Cerebellar nuclear complex (tissue), 1 donor: ENCODE data around the gene B4GALNT2.

ENCODE experiments used
- DNase-seq, 2 experiments: peaks; one replicate each; lab custom pipeline; 2025; lab: John Stamatoyannopoulos, UW

B4GALNT2 gene

DNA sequence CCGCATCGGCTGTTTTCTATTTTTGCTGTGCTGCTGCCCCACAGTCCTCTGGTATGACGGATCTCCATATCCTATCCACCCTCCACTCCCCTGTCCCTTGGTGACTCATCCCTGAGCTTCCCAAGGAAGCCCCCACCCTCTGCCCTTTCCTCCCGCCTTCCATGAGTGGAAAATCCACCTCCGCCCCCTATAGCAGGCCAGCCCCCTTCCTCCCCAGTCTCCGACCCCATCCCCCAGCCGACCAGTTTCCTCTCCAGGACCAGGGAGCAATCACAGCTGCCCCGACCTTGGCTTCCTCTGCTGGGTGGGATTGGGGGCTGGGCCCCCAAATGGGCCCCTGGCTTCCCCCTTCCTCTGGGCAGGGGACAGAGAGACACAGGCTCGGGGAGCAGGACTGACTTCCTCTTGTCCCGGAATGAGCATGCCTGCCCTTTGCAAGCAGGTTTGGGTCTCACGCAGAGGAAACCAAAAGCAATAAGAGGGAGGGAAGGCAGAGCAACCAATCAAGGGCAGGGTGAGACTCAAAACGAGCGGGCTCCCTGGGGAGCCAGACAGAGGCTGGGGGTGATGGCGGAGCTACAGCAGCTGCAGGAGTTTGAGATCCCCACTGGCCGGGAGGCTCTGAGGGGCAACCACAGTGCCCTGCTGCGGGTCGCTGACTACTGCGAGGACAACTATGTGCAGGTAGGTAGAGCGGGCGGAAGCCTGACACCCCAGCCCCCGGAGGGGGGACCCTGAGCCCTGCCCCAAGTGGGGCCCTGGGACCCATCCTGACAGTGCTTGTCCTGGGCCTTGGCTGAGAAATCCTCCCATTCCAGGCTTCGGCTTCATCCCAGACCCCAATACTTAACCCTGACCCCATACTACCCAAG, 77.8 kb downstream of the B4GALNT2 start, which contains the start of the genes ABI3 and GNGT2:
ABI3 (plus strand) TSS at position 550 of the 872 bp plus-strand sequence; CDS start at position 568, 18 bp downstream.
GNGT2 (minus strand) TSS at position 417 of the 872 bp plus-strand sequence. CDS start 3,152 bp downstream, outside the sequence.
- DNase-seq: no peak

DNA sequence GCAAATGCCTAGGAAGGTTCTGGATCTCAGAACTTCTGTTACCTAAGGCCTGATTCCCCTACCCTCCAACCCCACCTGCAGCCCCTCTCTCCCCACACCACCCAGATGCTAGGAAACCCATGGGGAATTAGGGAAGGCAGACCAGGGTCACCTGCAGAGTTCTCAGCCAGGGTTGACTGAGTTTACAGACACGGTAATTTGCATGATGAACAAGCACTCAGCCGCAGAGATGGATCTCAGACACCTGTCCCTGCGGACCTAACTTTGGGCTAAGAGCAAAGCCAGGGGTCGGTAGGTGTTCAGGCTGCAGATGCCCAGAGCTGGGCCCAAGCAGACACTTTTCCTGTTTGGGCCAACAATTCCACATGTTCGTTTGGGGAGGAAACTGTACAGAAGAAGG, 80.8 kb downstream of the B4GALNT2 start:
- no peak for DNase-seq

DNA sequence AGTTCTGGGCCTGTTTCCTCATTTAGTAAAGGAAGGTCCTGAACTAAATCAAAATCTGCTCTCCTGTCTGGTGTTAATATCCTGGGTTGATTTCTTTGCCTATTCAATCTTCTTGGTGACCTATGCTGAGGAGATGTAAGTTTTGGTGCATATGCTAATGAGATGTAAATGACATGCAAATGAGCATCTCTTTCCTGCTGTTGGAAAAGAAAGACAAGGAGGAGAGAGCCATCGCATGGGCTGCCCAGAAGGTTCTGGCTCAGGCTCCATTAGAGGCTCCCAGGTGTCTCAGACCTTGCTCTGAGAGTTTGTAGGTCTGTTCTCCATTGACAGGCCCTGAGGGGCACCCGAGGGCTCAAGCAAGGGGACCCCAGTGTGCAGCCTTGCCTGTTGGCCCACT, 81.3 kb downstream of the B4GALNT2 start:
- no peak for DNase-seq

DNA sequence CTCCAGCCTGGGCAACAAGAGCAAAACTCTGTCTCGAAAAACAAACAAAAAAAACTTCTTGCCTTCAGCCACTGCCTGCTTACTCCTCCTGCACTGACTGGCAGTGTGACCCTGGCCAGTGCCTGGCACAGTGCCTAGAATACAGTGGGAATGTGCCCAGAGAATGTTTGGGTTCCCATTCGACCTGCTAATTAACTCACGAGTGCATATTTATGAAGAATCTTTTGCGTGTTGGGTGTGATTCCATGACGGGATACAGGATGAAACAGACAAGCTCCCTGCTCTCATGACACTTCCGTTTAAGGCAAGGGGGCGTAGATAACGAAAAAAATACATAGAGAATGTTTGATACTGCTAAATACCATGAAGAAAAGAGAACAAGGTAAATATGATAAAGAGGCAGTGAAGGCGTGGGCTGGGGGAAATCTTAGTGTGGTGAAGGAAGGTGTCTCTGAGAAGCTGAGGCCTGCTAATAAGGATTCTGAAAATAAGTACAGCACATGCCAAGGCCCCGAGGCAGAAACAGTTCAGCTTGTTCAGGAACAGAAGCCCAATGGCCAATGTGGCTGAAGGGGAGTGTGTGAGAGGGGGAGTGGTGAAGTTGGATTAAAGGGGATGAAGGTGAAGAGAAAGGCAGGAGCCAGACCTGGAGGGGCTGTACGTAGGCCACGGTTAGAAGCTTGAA, 82.2 kb downstream of the B4GALNT2 start:
- no peak for DNase-seq

DNA sequence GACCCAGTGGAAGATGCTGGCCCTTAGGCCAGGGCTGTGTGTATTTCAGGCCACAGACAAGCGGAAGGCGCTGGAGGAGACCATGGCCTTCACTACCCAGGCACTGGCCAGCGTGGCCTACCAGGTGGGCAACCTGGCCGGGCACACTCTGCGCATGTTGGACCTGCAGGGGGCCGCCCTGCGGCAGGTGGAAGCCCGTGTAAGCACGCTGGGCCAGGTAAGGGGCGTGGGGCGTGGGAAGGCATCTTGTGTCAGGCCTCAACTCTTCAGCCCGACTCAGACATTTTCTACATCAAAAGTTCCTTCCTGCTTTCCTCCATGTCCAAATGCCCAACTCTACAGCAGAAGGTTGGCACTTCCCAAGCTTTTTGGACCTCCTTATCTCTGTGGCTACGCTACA, 83.9 kb downstream of the B4GALNT2 start:
- DNase-seq: no peak

DNA sequence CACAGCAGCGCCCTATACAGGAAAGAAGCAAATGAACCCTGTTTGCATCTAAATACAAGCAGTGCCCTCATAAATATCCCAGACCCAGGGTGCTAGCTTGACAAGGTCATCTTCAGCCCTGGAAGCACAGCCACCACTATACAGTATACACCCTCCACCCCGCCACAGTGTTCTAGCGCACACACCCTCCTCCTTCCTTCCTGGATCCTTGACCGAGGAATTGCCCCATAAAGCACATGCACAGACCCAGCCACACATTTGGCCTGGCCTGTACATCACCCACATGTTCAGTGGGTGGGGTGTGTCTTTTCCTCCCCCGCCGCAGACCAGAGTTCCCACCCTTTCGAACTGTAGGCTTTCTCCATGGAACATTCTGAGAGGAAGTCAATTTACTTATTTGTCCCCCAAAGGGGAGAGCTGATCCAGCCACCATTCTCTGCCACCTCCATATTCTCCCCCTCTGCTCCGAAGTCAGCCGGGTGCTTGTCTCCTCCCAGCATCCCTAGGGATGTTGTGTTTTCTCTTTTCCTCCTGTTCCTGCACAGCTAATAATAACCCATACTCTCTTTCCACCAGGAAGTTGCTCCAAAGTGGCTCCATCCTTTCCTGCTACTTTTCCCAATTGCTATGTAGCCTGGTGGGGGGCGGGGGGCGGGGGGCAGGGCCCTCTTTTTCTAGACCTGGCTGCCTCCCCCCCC, 84.5 kb downstream of the B4GALNT2 start:
- no peak for DNase-seq

DNA sequence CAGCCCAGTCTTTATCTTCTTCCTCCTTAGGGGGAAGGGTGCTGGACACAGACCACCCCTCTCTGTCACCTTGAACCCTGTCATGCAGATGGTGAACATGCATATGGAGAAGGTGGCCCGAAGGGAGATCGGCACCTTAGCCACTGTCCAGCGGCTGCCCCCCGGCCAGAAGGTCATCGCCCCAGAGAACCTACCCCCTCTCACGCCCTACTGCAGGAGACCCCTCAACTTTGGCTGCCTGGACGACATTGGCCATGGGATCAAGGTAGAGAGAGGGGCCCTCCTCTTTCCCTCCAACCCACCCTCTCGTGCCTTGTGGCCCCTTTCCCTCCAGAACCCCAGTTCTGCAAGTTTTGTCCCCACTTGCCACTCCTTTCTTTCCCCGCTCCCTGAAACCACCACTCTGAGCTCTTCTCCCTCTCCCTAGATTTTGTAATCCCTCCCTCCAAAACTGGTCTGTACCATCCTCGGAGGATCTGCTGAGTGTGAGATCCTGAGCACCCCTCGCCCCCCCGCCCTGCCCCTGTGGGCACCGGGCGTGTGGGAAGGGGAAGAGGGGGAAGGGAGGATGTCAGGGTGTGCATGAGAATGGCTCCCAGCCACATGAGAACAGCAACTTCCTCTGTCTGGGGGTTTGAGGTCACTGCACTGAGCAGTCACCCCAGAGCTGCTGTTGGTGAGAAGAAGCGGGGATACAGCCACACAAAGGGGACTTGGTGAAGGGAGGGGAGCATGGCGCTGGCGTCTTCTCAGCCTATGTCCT, 85.3 kb downstream of the B4GALNT2 start:
- no peak for DNase-seq

DNA sequence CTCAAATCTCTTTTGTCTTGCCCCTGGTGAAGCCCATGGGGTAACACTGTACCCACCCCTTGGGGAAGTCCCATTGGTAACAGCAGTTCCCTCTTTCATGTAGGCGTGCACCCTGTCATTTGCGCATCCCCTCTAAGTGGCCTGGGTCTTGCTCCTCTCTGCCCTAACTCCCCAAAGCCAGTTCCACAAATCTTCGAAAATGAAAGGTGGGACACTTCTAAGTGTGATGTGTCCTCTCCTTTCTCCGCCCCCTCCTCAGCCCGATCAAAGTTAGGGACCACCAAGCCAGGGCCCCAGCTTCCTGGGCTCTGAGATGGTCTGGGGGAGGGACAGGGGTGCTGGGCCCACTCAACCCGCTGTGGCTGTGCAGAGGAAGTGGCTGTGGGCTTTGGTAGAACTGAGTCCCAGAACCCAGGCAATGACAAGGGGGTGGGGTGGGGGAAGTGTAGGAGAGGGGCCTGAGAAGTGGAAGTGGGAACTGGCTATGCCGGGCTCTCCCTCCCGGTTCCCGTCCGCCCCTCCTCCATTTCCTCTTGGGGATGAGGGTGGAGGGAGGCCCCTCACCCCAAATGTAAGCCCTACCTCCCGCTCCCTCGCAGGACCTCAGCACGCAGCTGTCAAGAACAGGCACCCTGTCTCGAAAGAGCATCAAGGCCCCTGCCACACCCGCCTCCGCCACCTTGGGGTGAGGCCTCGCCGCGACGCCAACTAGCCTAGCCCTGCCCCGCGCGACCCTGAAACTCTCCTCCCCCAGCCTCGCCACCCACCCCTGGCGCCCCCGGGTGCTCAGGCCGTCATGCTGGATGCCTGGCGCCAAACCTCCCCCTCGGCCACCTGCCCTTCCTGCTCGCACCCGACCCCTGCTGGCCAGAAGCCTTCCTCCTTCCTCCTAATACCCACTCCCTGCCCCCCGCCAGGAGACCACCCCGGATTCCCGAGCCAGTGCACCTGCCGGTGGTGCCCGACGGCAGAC, 86.7 kb downstream of the B4GALNT2 start:
- no peak for DNase-seq

DNA sequence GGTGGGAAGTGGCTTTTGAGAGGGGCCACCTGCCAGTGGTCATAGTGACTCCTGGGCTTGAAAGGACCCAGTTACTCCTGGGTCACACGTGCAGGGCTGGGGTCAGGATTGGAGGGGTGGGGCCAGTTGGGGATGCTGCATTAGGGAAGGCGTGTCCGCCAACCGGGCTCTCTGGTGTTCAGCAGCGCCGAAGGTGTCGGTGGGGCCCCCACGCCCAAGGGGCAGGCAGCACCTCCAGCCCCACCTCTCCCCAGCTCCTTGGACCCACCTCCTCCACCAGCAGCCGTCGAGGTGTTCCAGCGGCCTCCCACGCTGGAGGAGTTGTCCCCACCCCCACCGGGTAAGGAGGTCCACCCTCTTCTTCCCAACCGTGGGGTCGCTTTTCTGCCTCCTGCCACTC, 87.4 kb downstream of the B4GALNT2 start:
- DNase-seq: no peak

DNA sequence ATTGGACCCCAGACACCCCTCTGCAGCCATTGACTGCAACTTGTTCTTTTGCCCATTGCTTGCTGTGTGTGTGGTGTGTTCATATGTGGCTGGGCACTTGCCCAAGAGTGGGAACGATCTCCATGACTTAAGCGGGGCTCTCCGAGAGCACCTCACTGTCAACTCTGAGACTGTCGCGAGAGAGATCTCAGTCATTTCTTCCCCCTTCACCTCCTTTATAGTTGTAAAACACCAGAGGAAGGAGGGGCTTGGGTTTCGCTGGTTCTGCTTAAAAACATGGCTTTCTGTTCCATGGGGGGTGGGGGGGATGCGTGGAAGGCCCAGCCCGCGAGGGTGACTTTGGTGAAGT, 90.6 kb downstream of the B4GALNT2 start:
- DNase-seq: no peak

DNA sequence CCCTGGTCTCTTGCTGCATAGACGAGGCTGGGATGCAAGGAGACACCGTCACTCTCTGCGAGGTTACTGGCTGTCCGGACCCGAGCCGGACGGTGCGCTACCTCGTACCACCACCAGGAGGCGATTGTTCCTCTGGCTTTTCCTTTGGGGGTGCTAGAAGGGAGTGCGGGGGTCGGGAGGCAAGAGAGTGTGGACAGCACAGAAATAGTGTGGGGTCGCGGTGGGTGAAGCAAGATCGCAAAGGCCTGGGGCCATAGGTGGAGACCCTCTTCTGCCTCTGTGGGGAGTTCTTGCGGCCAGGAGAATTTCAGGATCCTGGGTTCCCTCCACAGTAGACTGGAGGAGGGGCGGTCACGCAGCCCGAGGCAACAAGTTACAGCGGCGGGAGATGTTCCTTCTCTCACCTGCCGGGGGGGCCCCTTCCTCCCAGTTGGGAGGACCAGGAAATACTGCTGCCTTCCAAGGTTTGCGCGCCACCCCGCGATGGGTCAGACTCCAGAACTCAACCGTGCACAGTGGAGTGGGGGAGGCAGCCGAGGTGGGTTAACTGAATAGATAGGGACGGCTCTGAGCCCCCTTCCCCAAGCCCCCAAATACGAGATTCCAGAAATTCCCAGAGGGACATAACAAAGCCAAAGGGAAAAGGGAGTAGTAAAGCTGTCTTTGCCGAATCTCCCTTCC, 91.1 kb downstream of the B4GALNT2 start:
- DNase-seq: no peak

DNA sequence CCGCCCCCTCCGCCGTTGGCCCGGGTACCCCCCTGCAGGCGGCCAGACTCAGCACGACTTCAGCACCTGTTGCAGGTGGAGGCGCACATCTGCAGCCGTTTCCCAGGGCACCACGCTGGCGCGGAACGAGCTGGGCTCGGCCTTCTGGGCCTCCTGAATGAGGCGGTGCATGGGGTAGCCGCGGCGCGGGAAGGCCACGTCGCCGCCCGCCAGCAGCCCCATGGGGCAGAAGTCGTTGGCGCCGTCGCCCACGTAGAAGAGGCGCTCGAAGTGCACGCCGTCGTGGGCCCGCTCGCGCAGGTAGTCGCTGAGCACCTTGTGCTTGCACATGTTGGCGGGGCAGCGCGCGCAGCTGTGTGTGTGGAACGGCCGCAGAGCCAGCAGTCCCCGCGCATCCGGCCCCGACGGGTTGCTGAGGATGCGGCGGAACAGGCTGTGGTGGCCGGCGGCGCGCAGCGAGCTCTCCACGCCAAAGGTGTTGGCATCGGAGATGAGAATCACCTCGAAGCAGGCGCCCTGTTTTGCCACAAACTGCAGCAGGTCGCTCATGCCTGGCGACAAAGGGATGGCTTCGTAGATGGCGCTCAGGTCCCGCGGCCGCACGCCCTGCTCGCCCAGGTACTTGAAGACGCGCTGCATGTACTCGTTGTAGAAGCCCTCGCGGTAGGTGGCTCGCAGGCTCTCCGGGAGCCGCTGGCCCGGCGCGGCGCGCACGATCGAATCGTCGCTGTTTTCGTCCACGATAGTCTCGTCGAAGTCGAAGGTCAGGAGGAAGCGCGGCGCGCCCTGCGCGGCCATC, 91.8 kb downstream of the B4GALNT2 start:
- no peak for DNase-seq

DNA sequence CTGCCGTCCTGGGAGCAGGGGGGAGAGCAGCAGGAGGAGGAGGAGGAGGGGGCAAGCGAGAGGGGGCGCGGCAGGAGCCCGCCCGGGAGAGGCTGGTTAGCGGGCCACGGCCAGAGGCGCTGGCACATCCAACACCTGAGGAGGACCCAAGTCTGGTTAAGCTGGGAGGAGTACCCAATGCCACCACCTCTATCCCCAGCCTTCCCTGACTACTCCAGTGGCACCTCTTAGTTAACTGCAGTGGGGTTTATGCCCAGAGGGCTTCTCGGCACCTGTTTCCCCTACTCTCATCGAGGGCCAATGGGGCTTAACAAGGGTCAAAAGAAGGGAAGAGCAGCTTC, 92.4 kb downstream of the B4GALNT2 start:
- no peak for DNase-seq

DNA sequence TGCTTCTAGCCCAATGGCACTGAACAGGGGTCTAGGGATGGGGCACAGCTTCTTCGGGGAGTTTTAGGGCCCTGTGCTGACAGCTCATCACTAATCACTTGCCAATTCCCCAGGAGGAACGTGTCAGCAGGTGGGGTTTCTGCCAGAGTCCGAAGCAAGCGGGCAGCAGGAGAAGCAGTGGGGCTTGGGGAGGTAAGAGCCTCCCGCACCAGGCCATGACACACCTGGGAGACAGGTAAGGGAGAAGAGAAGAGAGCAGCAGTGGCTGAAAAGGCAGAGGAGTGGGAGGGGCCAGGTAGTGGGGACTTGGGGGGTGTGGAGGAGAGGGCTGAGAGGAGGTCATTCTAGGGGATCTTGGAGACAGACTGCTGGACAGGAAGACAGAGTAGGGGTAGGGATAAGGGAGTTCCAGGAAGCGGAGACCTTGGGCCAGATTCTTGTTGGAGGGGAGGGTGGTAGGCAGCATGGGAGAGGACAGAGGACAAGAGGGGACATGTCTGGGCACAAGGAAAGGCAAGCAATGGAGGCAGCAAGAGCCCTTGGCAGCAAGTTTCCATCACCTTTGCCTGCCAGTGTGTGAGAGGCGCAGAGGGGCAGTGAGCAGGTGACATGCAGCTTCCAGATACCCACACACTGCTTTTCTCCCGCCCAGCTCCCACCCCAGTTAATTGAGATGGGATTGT, 93.1 kb downstream of the B4GALNT2 start:
- DNase-seq: no peak
